ENCODE measurements around the gene LIMD2.

Gene LIMD2

DNA sequence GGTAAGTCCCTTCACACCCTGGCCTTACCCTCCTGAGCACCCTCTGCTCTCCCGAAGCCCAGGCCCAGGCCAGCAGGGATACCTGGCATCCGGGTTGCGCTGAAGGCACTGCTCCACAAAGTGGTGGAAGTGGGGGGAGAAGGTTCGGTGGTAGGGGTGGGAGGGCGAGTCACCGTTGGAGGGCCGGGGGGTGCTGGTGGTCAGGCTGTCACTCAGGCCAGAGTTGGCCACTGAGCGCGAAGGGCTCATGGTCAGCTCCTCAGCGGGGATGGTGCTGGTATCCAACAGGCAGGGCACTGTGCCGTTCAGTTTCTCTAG is 4.3 kb upstream of the LIMD2 start:
- TF ChIP-seq, protein P1, sequence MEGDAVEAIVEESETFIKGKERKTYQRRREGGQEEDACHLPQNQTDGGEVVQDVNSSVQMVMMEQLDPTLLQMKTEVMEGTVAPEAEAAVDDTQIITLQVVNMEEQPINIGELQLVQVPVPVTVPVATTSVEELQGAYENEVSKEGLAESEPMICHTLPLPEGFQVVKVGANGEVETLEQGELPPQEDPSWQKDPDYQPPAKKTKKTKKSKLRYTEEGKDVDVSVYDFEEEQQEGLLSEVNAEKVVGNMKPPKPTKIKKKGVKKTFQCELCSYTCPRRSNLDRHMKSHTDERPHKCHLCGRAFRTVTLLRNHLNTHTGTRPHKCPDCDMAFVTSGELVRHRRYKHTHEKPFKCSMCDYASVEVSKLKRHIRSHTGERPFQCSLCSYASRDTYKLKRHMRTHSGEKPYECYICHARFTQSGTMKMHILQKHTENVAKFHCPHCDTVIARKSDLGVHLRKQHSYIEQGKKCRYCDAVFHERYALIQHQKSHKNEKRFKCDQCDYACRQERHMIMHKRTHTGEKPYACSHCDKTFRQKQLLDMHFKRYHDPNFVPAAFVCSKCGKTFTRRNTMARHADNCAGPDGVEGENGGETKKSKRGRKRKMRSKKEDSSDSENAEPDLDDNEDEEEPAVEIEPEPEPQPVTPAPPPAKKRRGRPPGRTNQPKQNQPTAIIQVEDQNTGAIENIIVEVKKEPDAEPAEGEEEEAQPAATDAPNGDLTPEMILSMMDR (IDR thresholded peaks at IDR 0.05): no peak

DNA sequence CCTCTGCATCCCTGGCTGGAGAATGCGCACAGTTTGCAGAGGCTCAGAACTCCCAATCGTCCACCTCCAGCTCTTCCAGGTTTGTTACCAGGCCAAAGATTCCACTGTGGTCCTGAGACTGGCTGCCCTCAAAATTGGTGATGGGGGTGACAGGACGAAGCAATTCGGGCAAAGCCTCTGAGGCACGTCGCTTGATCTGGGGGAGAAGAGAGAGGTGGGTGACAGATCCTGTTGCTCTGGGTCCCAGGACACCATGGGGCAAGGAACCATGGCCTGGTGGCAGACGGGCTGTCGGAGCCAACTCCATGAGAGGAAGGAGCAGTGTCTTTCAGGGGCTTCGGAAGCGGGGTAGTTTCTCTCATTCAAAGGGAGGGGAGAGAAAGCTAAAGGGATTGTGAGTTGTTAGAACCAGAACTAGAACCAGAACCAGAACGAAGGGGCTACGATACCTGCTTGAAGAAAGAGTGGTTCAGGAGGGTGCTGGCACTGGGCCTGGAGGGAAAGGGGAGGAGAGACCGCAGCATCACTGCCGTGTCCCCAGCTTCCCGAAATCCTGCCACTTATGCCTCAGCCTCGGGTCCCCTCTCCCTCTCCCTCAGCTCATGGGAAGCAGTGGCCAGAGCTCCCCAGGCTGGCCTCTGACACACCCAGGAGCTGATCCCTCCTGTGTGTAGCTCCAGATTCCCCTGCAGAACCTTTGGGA is 3.8 kb upstream of the LIMD2 start:
- TF ChIP-seq, protein P1 (IDR thresholded peaks at IDR 0.05): no peak

DNA sequence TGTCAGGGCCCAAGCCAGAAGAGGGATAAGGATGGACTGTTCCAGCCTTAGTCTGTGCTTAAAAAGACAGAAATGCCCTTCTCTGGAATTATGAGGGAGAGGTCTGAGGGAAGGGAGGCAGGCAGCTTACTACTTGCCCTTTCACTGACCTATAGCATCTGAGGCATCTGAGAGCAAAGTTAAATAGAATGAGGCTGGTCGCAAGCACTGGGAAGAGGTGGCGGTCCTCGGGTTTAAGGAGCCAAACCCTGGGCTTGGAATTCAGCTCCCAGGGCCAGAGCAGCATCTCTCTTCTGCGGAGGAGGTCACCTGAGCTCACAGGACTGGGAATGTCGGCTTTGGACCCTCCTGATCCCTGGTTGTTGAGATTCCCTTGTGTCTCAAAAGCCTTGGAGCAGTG is 3.1 kb upstream of the LIMD2 start:
- TF ChIP-seq, protein P1 (IDR thresholded peaks at IDR 0.05): no peak

DNA sequence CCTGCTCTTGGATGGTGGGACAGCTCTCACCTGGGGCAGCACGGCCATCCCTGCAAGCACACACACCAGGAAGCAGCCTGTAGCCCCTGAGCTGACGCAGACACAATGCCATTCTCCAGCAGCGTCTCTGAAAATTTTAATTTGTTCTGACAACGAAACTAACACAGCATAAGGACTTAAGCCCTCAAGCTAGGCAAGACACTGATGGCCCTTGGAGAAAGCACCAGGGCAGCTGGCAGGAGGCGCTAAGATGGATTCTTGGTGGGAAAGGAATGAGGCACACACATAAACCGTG is 2.7 kb upstream of the LIMD2 start:
- TF ChIP-seq, protein P1 (IDR thresholded peaks at IDR 0.05): no peak

DNA sequence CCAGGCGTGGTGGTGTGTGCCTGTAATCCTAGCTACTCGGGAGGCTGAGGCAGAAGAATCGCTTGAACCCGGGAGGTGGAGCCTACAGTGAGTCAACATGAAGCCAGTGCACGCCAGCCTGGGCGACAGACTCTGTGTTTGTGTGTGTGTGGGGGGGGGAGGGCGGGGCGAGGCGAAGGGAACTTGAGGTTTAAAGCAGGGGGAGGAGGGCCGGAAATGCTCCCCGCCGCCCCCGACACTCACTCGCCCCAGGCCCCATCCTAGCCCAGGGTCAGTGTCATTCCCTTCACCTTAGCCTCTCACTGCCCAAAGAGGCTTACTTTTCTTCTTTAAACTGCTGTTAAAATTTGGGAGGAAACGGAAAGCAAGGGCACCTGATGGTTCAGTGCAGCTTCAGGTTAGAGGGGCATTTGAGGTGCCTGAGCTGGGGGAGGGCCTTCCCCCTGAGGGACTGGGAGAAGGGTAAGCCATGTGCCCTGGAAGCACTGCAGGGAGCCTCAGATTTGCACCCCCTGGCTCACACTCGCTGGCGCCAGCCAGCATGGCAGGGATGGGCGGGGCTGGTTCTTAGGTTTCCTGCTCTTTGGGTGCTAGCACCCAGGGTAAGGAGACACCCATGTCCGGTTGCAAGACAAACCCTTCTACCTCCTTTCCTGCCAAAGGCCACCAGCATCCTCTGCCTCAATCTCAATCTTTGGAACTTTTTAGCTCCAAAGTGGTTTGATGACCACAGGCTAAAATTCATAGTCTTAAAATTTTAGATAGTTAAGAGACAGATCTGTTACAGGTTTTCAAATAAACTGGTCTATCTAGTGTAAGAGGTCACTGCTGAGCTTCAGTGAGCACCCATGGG is 2.2 kb upstream of the LIMD2 start:
- TF ChIP-seq, protein P1 (IDR thresholded peaks at IDR 0.05): no peak

DNA sequence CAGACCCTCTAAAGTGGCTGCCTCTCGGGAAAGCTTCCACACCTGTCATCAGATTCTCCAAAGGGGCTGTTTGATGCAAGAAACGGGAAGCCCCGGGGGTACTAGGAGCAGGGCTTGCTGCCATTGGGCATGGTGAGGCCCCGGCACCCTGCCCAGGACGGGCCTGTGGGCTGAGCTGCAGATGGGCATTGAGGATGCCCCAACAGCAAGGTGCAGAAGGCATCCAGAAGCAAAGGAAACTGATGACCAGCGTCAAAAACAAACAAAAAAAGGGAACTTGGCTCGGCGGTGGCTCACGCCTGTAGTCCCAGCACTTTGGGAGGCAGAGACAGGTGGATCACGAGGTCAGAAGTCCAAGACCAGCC is 1.5 kb upstream of the LIMD2 start:
- TF ChIP-seq, protein P1 (IDR thresholded peaks at IDR 0.05): no peak

DNA sequence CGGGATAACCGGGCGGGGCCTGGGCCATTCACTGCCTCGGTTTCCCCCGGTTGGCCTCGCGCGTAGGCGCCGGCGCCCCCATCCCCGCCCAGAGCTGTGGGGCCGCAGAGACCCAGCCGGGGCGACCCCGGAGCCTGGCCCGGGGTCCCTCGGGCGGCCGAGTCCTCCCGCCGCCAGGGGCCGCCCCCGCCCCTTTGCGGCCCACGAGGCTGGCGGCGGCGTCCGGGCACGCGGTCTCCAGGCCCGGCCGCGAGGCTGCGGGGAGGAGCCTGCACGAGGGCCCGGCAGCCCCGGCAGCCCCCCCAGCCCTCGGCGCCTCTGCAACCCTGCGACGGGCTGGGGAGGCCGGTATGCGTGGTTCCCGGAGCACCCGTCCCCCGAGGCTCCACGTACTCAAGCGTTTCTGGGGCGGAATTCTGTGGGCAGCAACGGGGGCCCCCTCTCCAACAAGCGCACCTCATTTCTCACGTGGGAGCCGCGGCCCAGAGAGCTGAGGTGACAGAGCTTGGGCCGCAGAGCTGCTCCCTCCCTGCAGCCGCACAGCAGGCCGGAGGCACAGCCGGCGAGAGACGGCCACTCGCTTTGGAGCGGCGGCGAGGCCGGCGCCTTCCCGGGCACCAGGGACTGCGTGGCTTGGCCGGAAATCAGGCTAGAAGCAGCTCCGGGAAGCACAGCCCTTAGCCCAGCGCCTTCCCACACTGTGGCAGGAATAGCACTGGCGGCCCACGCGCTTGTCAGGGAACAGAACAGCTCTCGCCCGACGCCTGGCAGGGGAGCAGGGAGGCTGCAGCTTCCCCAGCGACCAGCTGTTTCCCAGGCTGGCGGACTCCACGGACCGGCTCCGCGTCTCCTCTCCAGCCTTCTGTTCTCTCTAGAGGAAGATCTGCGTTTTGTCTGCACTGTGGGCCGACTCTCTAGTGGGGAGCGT is 867 bp upstream of the LIMD2 start:
- TF ChIP-seq, protein P1 (IDR thresholded peaks at IDR 0.05): no peak
